ENCODE results near the gene BCL7C.

- TF ChIP-seq CTCF (IDR thresholded peaks at IDR 0.05): no peak
- TF ChIP-seq POLR2A (IDR thresholded peaks at IDR 0.05): no peak
Observed at GRCh38 chr16:30837904-30838303, 56.0 kb downstream of the BCL7C start.

Measured in adrenal gland (tissue), 5 donors.